H1 (cell line): Measurements from ENCODE around the gene ZNF592. TPM values are rescaled to one million over a fixed set of nuclear protein-coding genes. Genes with fewer than 3 reads are reported as not detected.

Experiments
- CTCF ChIA-PET: fragments of 300-600 bp; sonication (Branson Sonifier 250); formaldehyde crosslinking; loops from one replicate; lab custom pipeline; 2021; ENCODE audit not compliant: partially characterized antibody; lab: Charles Lee
- POLR2A ChIA-PET: fragments of 300-600 bp; sonication (Branson Sonifier 250); formaldehyde crosslinking; loops from one replicate; lab custom pipeline; 2021; ENCODE audit warnings: inconsistent platforms; ENCODE audit not compliant: partially characterized antibody; lab: Charles Lee
- DNase-seq, 2 experiments: peaks; one replicate each; pipeline versions ENCODE4 v3.0.0 to v3.0.0-alpha.2; 2010 to 2022; ENCODE audit warnings: low spot score in 2 of 2, low read depth in 1 of 2, mixed read lengths in 1 of 2
- FAIRE-seq: peaks from 2 replicates; lab custom pipeline; 2011; peaks lifted over from hg19 to GRCh38; lab: Jason Lieb, UNC
- H2AFZ ChIP-seq: 2 replicates; pipeline ENCODE4 v1.8.1; 2012; ENCODE audit warnings: low read length, inconsistent platforms
- H2AK5ac ChIP-seq: 2 replicates; pipeline ENCODE4 v1.6.1; 2013; ENCODE audit warnings: low read depth, low read length
- H2BK120ac ChIP-seq: replicated peaks from 2 replicates; pipeline ENCODE3; 2013; ENCODE audit warnings: low read depth, low read length, inconsistent platforms
- H2BK12ac ChIP-seq: 2 replicates; pipeline ENCODE4 v1.6.1; 2013; ENCODE audit warnings: low read depth, low read length
- H2BK15ac ChIP-seq: 2 replicates; pipeline ENCODE4 v1.6.1; 2013; ENCODE audit warnings: low read length
- H2BK20ac ChIP-seq: 2 replicates; pipeline ENCODE4 v1.6.1; 2013; ENCODE audit warnings: low read length
- H2BK5ac ChIP-seq: 2 replicates; pipeline ENCODE4 v1.6.1; 2013; ENCODE audit warnings: low read depth, low read length
- H3K14ac ChIP-seq: 2 replicates; pipeline ENCODE4 v1.6.1; 2013; ENCODE audit warnings: inconsistent platforms; ENCODE audit not compliant: insufficient read length
- H3K18ac ChIP-seq: 2 replicates; pipeline ENCODE4 v1.6.1; 2013; ENCODE audit warnings: low read length; ENCODE audit errors: extremely low read depth
- H3K23ac ChIP-seq: 2 replicates; pipeline ENCODE4 v1.6.1; 2013; ENCODE audit warnings: inconsistent platforms; ENCODE audit not compliant: insufficient read length
- H3K23me2 ChIP-seq: 2 replicates; pipeline ENCODE4 v1.6.1; 2013; ENCODE audit warnings: low read depth, low read length
- H3K27ac ChIP-seq: 2 replicates; pipeline ENCODE4 v1.6.1; 2011; ENCODE audit warnings: low read depth, low read length, inconsistent platforms
- H3K27me3 ChIP-seq, 4 experiments: replicated peaks in 1 of 4; 1 replicate in 1 of 4; 2 replicates in 3 of 4; pipeline versions ENCODE4 v1.6.1 to v1.8.1; 2011 to 2013; ENCODE audit warnings: low read length in 3 of 4, mild to moderate bottlenecking in 3 of 4, inconsistent platforms in 2 of 4, mixed read lengths in 2 of 4, moderate library complexity in 1 of 4; ENCODE audit not compliant: control insufficient read depth in 3 of 4, insufficient read depth in 3 of 4; ENCODE audit errors: extremely low read depth in 1 of 4
- H3K36me3 ChIP-seq, 4 experiments: 2 replicates each; pipeline versions ENCODE4 v1.6.1 to v1.8.1; 2011 to 2013; ENCODE audit warnings: mild to moderate bottlenecking in 4 of 4, low read length in 3 of 4, moderate library complexity in 2 of 4, control low read depth in 1 of 4, inconsistent platforms in 1 of 4; ENCODE audit not compliant: insufficient read depth in 4 of 4, control insufficient read depth in 2 of 4
- H3K4ac ChIP-seq: replicated peaks from 2 replicates; pipeline ENCODE3; 2013; ENCODE audit warnings: low read length, low read depth, mixed read lengths, inconsistent platforms; ENCODE audit not compliant: insufficient read length
- H3K4me1 ChIP-seq, 4 experiments: replicated peaks in 1 of 4; 1 replicate in 1 of 4; 2 replicates in 3 of 4; pipeline versions ENCODE4 v1.6.1 to v1.8.1; 2011 to 2013; ENCODE audit warnings: low read length in 3 of 4, inconsistent platforms in 2 of 4, mixed read lengths in 1 of 4; ENCODE audit not compliant: insufficient read depth in 4 of 4, control insufficient read depth in 3 of 4
- H3K4me2 ChIP-seq, 2 experiments: 2 replicates each; pipeline versions ENCODE4 v1.6.1 to v1.8.1; 2011 to 2013; ENCODE audit warnings: low read depth in 2 of 2, low read length in 2 of 2, control low read depth in 1 of 2, inconsistent platforms in 1 of 2, mild to moderate bottlenecking in 1 of 2; ENCODE audit not compliant: insufficient read depth in 1 of 2
- H3K4me3 ChIP-seq, 4 experiments: fragments of 200-600, 300-600 bp in 1 of 4; sonication (generic), shearing (Covaris generic), sonication (Bioruptor Twin) in 1 of 4; 2 replicates each; pipeline versions ENCODE4 v1.5.1 to v1.8.1; 2011 to 2016; ENCODE audit warnings: low read length in 4 of 4, low read depth in 3 of 4, control low read depth in 2 of 4, inconsistent platforms in 2 of 4, mild to moderate bottlenecking in 2 of 4, mixed read lengths in 1 of 4, moderate library complexity in 1 of 4; ENCODE audit not compliant: insufficient read depth in 2 of 4; ENCODE audit errors: extremely low read depth in 1 of 4
- H3K56ac ChIP-seq: replicated peaks from 2 replicates; pipeline ENCODE3; 2013; ENCODE audit warnings: low read depth, mild to moderate bottlenecking, mixed read lengths, low read length, inconsistent platforms; ENCODE audit not compliant: insufficient read length
- H3K79me1 ChIP-seq: 2 replicates; pipeline ENCODE4 v1.6.1; 2013; ENCODE audit warnings: low read depth, low read length, control low read depth
- H3K79me2 ChIP-seq, 2 experiments: 2 replicates each; pipeline versions ENCODE4 v1.6.1 to v1.8.1; 2012 to 2013; ENCODE audit warnings: low read length in 2 of 2, mild to moderate bottlenecking in 2 of 2, inconsistent platforms in 1 of 2; ENCODE audit not compliant: insufficient read depth in 2 of 2, control insufficient read depth in 1 of 2
- H3K9ac ChIP-seq, 4 experiments: replicated peaks in 1 of 4; 1 replicate in 1 of 4; 2 replicates in 3 of 4; pipeline versions ENCODE4 v1.6.1 to v1.8.1; 2011 to 2013; ENCODE audit warnings: low read depth in 3 of 4, low read length in 3 of 4, control low read depth in 2 of 4, mild to moderate bottlenecking in 2 of 4, moderate library complexity in 2 of 4, inconsistent platforms in 1 of 4; ENCODE audit errors: extremely low read depth in 1 of 4
- H3K9me3 ChIP-seq, 2 experiments: 2 replicates each; pipeline versions ENCODE4 v1.6.1 to v1.8.1; 2012 to 2013; ENCODE audit warnings: mild to moderate bottlenecking in 2 of 2, moderate library complexity in 2 of 2, control low read depth in 1 of 2, inconsistent platforms in 1 of 2, low read depth in 1 of 2, low read length in 1 of 2, mixed read lengths in 1 of 2; ENCODE audit not compliant: insufficient read depth in 2 of 2
- H4K20me1 ChIP-seq, 2 experiments: replicated peaks in 1 of 2; 2 replicates each; pipeline versions ENCODE3 to v1.8.1; 2011 to 2013; ENCODE audit warnings: inconsistent platforms in 2 of 2, low read length in 2 of 2, mild to moderate bottlenecking in 1 of 2; ENCODE audit not compliant: insufficient read depth in 2 of 2, control insufficient read depth in 1 of 2
- H4K5ac ChIP-seq: 2 replicates; pipeline ENCODE4 v1.6.1; 2013; ENCODE audit warnings: low read length, low read depth, mixed read lengths, inconsistent platforms; ENCODE audit not compliant: insufficient read length
- H4K8ac ChIP-seq: 2 replicates; pipeline ENCODE4 v1.8.0; 2013; ENCODE audit warnings: mild to moderate bottlenecking, moderate library complexity, low read length, inconsistent platforms; ENCODE audit not compliant: insufficient read depth; ENCODE audit errors: extremely low read depth
- H4K91ac ChIP-seq: replicated peaks from 2 replicates; pipeline ENCODE3; 2013; ENCODE audit warnings: low read length, mixed read lengths, inconsistent platforms; ENCODE audit not compliant: insufficient read length
- BCL11A ChIP-seq, 2 experiments: IDR thresholded peaks; one replicate each; pipeline ENCODE4 v1.6.1; 2011; ENCODE audit warnings: low read depth in 2 of 2, low read length in 2 of 2, mild to moderate bottlenecking in 2 of 2
- EP300 ChIP-seq, 2 experiments: IDR thresholded peaks; 1 replicate in 1 of 2; 2 replicates in 1 of 2; pipeline ENCODE4 v1.6.1; 2011 to 2012; ENCODE audit warnings: low read depth in 2 of 2, low read length in 2 of 2, mild to moderate bottlenecking in 2 of 2, borderline replicate concordance in 1 of 2, inconsistent platforms in 1 of 2, moderate library complexity in 1 of 2
- EZH2 ChIP-seq: fragments of 200-600 bp; sonication (generic); IDR thresholded peaks from 2 replicates; pipeline ENCODE4 v1.7.1; 2012; ENCODE audit warnings: low read depth, mild to moderate bottlenecking, moderate library complexity, low read length, inconsistent platforms; ENCODE audit not compliant: severe bottlenecking
- GTF2F1 ChIP-seq: IDR thresholded peaks from 2 replicates; pipeline ENCODE4 v1.6.1; 2012; ENCODE audit warnings: low read depth, low read length, improper control_type of control experiment, borderline replicate concordance
- KDM1A ChIP-seq: fragments of 200-600, 300-600 bp; sonication (generic); IDR thresholded peaks from 2 replicates; pipeline ENCODE4 v1.7.1; 2016; ENCODE audit warnings: mild to moderate bottlenecking, low read length, borderline replicate concordance
- KDM4A ChIP-seq: IDR thresholded peaks from one replicate; pipeline ENCODE4 v1.7.1; 2012; ENCODE audit warnings: low read depth, mild to moderate bottlenecking, moderate library complexity, low read length, inconsistent platforms; ENCODE audit not compliant: severe bottlenecking
- KDM5A ChIP-seq: fragments of 200-600 bp; IDR thresholded peaks from 2 replicates; pipeline ENCODE4 v1.7.1; 2012; ENCODE audit warnings: mild to moderate bottlenecking, low read length, inconsistent platforms, mixed read lengths
- NRF1 ChIP-seq: IDR thresholded peaks from 2 replicates; pipeline ENCODE4 v1.6.1; 2011; ENCODE audit warnings: mild to moderate bottlenecking, low read depth, low read length, improper control_type of control experiment
- PHF8 ChIP-seq: fragments of 200-600 bp; sonication (generic); conservative IDR thresholded peaks from 2 replicates; pipeline ENCODE4 v1.7.1; 2012; ENCODE audit warnings: low read depth, mild to moderate bottlenecking, inconsistent platforms, low read length, moderate library complexity
- RBBP5 ChIP-seq: IDR thresholded peaks from 2 replicates; pipeline ENCODE4 v1.7.1; 2012; ENCODE audit warnings: low read depth, mild to moderate bottlenecking, inconsistent platforms, low read length, moderate library complexity, borderline replicate concordance
- RNF2 ChIP-seq: fragments of 200-900, 300-1000 bp; sonication (generic); IDR thresholded peaks from 2 replicates; pipeline ENCODE4 v1.7.1; 2016; ENCODE audit warnings: borderline replicate concordance, low read depth, mild to moderate bottlenecking, antibody characterized with exemption, low read length; ENCODE audit not compliant: poor library complexity, severe bottlenecking; ENCODE audit errors: missing control alignments
- SIN3A ChIP-seq, 2 experiments: IDR thresholded peaks in 1 of 2; conservative IDR thresholded peaks in 1 of 2; 2 replicates each; pipeline ENCODE4 v1.6.1; 2011 to 2012; ENCODE audit warnings: low read length in 2 of 2, improper control_type of control experiment in 1 of 2, low read depth in 1 of 2, mild to moderate bottlenecking in 1 of 2
- TBP ChIP-seq: IDR thresholded peaks from 2 replicates; pipeline ENCODE4 v1.6.1; 2011; ENCODE audit warnings: low read depth, low read length, improper control_type of control experiment
- WGBS, 2 experiments: shearing (Covaris generic) in 1 of 2; methylation state at CpG; one replicate each; pipeline versions ENCODE4 v1.1.6 to v1.1.7; 2013 to 2015; ENCODE audit warnings: low lambda C conversion rate in 2 of 2, mixed read lengths in 2 of 2, inconsistent platforms in 1 of 2, low coverage in 1 of 2, missing lambda C conversion rate in 1 of 2; ENCODE audit not compliant: insufficient replicate concordance in 2 of 2, insufficient coverage in 1 of 2, insufficient read length in 1 of 2; ENCODE audit errors: extremely low coverage in 1 of 2, missing lambda C conversion rate in 1 of 2; 5-methylcytosine and 5-hydroxymethylcytosine counted together
- polyA plus RNA-seq, 7 experiments: library from polyadenylated mRNA; depleted of rRNA in 3 of 7; stranded (reverse) in 5 of 7; unstranded in 2 of 7; fragments of >200 nt in 5 of 7; fragments of 200-250 nt in 2 of 7; gene quantifications; 1 replicate in 5 of 7; 2 replicates in 1 of 7; 4 replicates in 1 of 7; pipeline versions ENCODE4 v1.2.1 to v1.2.3, GENCODE V29; 2011 to 2013; ENCODE audit warnings: missing spikeins in 2 of 7, mixed read lengths in 2 of 7
- total RNA-seq: library from RNA; stranded (reverse); fragmentation: NEBNext Ultra II Directional; extraction: Animal tissue kit (Norgen Biotek cat#: 25700); gene quantifications from 2 replicates; pipeline ENCODE4 v1.2.1, GENCODE V29; 2021

The ZNF592 gene
- total and polyA plus RNA-seq, 2 of the 8 experiments (the other 6 are each of a cell fraction or from before 2014, with no cell fraction given), result 14.2 to 33.0 TPM

DNA sequence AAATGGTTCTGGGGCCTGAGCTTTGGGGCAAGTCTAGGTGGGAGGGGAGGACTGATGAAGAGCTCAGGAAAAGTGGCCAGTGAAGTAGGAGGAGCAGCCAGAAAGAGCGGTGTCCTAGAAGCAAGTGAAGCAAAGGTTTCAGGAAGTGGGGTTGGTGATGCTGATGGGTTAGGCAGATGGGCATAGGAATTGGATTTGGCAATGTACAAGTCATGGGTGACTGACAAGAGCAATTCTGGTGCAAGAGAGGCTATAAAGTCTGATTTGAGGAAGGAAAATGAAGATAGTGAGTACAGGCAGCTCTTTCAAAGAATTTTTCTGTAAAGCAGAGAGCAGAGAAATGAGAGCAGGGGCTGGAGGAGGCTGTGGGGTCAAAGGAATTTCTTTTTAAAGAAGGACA, 88.5 kb downstream of the ZNF592 start:
- Histone ChIP-seq H3K4me3 (no peak overlapping the region), H3K79me1 (no peaks in the 10 kb centered on the region), H2BK15ac (no peak overlapping the region), H3K9me3 (no peaks in the 10 kb centered on the region), H3K14ac (no peak overlapping the region), H3K56ac (no peak overlapping the region), H3K4me2 (no peak overlapping the region), H3K79me2 (no peaks in the 10 kb centered on the region), H2BK120ac (no peak overlapping the region), H3K27me3 (no peaks in the 10 kb centered on the region), H3K27ac (no peak overlapping the region), H3K4ac (no peak overlapping the region), H3K23me2 (no peaks in the 10 kb centered on the region), H2BK5ac (no peak overlapping the region), H4K91ac (no peak overlapping the region), H4K20me1 (peaks cover 0 to 2% of the 10 kb centered on the region in 2 experiments), H4K5ac (no peak overlapping the region), H3K36me3 (peaks cover 0 to 3% (median 1%) of the 10 kb centered on the region in 4 experiments; a peak in 1 of 8 replicates), H2BK20ac (no peak overlapping the region), H3K18ac (no peak overlapping the region), H3K4me1 (no peaks in the 10 kb centered on the region), H3K9ac (no peak overlapping the region), H2AK5ac (no peak overlapping the region), H2AFZ (no peak overlapping the region), H4K8ac (no peak overlapping the region), H2BK12ac (no peak overlapping the region), H3K23ac (no peak overlapping the region)
- CTCF ChIA-PET, result interaction anchor here (1.4 to 5.6 kb wide), 5 partner anchors 9 to 207 kb away, joined by 4 to 43 read pairs (median 8); no protein-coding TSS in a partner anchor
- FAIRE-seq (no peak), DNase-seq (no peak)
- WGBS, 2 experiments, result 94% methylated on average over 1 of the region's 1 CpG; no CpG with 5 or more reads in 1 of the 2 experiments
- POLR2A ChIA-PET, result interaction anchor here (0.6 to 1.6 kb wide), 6 partner anchors 10 to 104 kb away, joined by 3 to 6 read pairs (median 3); no protein-coding TSS in a partner anchor
- TF ChIP-seq EP300 (IDR thresholded peaks at IDR 0.05; ENCODE audit: borderline replicate concordance in 1 of 2, low read depth in 2 of 2, low read length in 2 of 2), result no peak
- no peak for TF ChIP-seq EZH2
- no peak for TF ChIP-seq BCL11A (IDR thresholded peaks at IDR 0.05; ENCODE audit: low read depth in 2 of 2, low read length in 2 of 2)
- TF ChIP-seq RBBP5, result no peak
- TF ChIP-seq SIN3A (conservative IDR thresholded peaks at IDR 0.05 in 1 of 2, IDR thresholded peaks at IDR 0.05 in 1 of 2; ENCODE audit: low read depth in 1 of 2, low read length in 2 of 2), result no peak
- no peak for TF ChIP-seq TBP
- TF ChIP-seq KDM1A, result no peak
- no peak for TF ChIP-seq KDM4A
- no peak for TF ChIP-seq RNF2
- no peak for TF ChIP-seq KDM5A
- no peak for TF ChIP-seq GTF2F1
- no peak for TF ChIP-seq PHF8
- TF ChIP-seq NRF1, result no peak
